Gastroesophageal sphincter (tissue), 4 donors: ENCODE measurements around the gene GAPDH. TPM values are rescaled to one million over a fixed set of nuclear protein-coding genes. Genes with fewer than 3 reads are reported as not detected.

Experiments
- ATAC-seq: fragments of 150-250 bp; one replicate; pipeline ENCODE4 v1.9.1; 2016; ENCODE audit warnings: mild to moderate bottlenecking, moderate library complexity
- H3K27ac ChIP-seq, 4 donors: fragments of 200-600 bp; sonication (generic) in 3 of 4; 1 replicate in 3 of 4; 2 replicates in 1 of 4; pipeline ENCODE4 v1.5.1; 2016 to 2019
- H3K27me3 ChIP-seq: fragments of 200-600 bp; sonication (generic); one replicate; pipeline ENCODE4 v1.5.1; 2019
- H3K36me3 ChIP-seq, 2 donors: fragments of 200-600 bp; sonication (generic); one replicate each; pipeline ENCODE4 v1.5.1; 2019; ENCODE audit warnings: control low read depth in 1 of 2
- H3K4me1 ChIP-seq, 3 donors: fragments of 200-600 bp; sonication (generic); 1 replicate in 2 of 3; 2 replicates in 1 of 3; pipeline ENCODE4 v1.5.1; 2016 to 2019; ENCODE audit warnings: control low read depth in 2 of 3
- H3K4me3 ChIP-seq, 2 donors: fragments of 200-600 bp; sonication (generic); one replicate each; pipeline ENCODE4 v1.5.1; 2019; ENCODE audit warnings: mild to moderate bottlenecking in 1 of 2, moderate library complexity in 1 of 2
- H3K9me3 ChIP-seq, 3 donors: fragments of 200-600 bp; sonication (generic); one replicate each; pipeline ENCODE4 v1.5.1; 2017 to 2019; ENCODE audit warnings: control low read depth in 2 of 3
- EP300 ChIP-seq: sonication (generic); formaldehyde crosslinking; IDR thresholded peaks from one replicate; pipeline ENCODE4 v1.6.1; 2017; ENCODE audit warnings: antibody characterized with exemption, mild to moderate bottlenecking
- POLR2A ChIP-seq, 2 donors: fragments of 450-650 bp; IDR thresholded peaks; one replicate each; pipeline ENCODE4 v1.6.1; 2017; ENCODE audit warnings: antibody characterized with exemption in 2 of 2, mild to moderate bottlenecking in 2 of 2, moderate library complexity in 1 of 2
- POLR2AphosphoS5 ChIP-seq: sonication (generic); formaldehyde crosslinking; IDR thresholded peaks from one replicate; pipeline ENCODE4 v1.6.1; 2017; ENCODE audit warnings: antibody characterized with exemption
- WGBS, 2 donors: methylation state at CpG; one replicate each; pipeline ENCODE4 v1.1.5; 2018; ENCODE audit warnings: low coverage in 1 of 2; 5-methylcytosine and 5-hydroxymethylcytosine counted together
- total RNA-seq, 4 donors: library from RNA; depleted of rRNA; stranded (reverse); fragments of >200 nt; gene quantifications; one replicate each; pipeline ENCODE4 v1.1.0, GENCODE V29; 2016
- TF ChIP-seq, protein P1 (sequence below), 4 experiments: fragments of 200-600 bp in 2 of 4; fragments of 450-650 bp in 2 of 4; sonication (generic) in 1 of 4; IDR thresholded peaks; one replicate each; pipeline ENCODE4 v1.5.1; 2017 to 2019; ENCODE audit warnings: antibody characterized with exemption in 4 of 4, mild to moderate bottlenecking in 2 of 4, moderate library complexity in 2 of 4

GAPDH gene
- total RNA-seq, 4 donors from 2014 or later, result 1,868 to 3,239 (median 2,463) TPM

DNA sequence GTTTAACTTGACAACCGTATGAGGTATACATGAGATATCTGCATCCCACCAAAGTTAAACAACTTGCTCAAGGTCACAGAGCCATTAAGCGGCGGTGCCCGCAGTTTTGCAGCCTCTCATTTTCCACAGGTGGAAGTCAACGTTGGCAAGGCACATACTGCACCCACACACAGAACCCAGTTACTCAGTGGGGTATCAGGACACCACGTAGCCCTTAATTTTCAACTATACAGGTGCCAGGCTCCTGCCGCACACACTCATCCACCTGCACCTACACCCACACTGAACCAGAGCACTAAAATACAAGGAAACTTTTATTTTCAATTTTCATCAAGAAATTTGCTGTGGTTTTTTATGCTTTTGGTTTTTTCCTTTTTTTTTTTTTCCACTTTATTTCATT is 35.5 kb downstream of the GAPDH start:
- Histone ChIP-seq H3K27ac (peak overlapping the region in 2 of 4 donors; percentile 91 to 95), H3K9me3 (no peaks in the 10 kb centered on the region), H3K4me1 (peaks cover 0 to 29% (median 0%) of the 10 kb centered on the region in 3 donors), H3K4me3 (no peak overlapping the region), H3K27me3 (no peaks in the 10 kb centered on the region), H3K36me3 (peaks cover 0 to 76% of the 10 kb centered on the region in 2 donors)
- TF ChIP-seq, protein P1, sequence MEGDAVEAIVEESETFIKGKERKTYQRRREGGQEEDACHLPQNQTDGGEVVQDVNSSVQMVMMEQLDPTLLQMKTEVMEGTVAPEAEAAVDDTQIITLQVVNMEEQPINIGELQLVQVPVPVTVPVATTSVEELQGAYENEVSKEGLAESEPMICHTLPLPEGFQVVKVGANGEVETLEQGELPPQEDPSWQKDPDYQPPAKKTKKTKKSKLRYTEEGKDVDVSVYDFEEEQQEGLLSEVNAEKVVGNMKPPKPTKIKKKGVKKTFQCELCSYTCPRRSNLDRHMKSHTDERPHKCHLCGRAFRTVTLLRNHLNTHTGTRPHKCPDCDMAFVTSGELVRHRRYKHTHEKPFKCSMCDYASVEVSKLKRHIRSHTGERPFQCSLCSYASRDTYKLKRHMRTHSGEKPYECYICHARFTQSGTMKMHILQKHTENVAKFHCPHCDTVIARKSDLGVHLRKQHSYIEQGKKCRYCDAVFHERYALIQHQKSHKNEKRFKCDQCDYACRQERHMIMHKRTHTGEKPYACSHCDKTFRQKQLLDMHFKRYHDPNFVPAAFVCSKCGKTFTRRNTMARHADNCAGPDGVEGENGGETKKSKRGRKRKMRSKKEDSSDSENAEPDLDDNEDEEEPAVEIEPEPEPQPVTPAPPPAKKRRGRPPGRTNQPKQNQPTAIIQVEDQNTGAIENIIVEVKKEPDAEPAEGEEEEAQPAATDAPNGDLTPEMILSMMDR (IDR thresholded peaks at IDR 0.05), result no peak
- TF ChIP-seq POLR2AphosphoS5 (no peak), POLR2A (IDR thresholded peaks at IDR 0.05) (no peak), EP300 (no peak)
- 67 to 77% methylated on average over 3 to 6 of the region's 7 CpGs for WGBS, 2 donors
- ATAC-seq, result no peak

- H3K27ac ChIP-seq, result no peak overlapping the region
Measured at GRCh38 chr12:6570264-6570887, 36.1 kb downstream of the GAPDH start.

DNA sequence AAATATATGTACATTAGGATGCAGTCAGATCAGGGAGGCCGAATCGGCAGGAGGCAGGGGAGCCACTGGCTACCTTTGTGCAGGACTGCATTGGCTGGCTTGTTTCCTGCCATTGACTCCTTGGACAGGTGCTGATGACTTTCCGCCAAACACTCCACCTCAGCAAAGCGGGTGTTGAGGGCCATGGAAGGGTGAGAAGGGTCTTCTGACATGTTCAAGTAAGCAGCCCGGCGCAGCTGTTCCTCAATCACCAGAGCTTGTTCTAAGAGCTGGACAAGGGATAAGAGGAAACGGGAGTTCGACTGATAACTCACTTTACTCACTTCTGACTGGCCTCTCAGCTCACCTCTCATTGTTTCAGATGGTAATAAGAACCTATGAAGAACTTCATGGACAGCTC is 38.7 kb downstream of the GAPDH start:
- no peak for ATAC-seq
- Histone ChIP-seq H3K9me3 (no peaks in the 10 kb centered on the region), H3K36me3 (peaks cover 3 to 89% of the 10 kb centered on the region in 2 donors), H3K27ac (no peak overlapping the region), H3K4me3 (no peak overlapping the region), H3K4me1 (peaks cover 0 to 12% (median 0%) of the 10 kb centered on the region in 3 donors), H3K27me3 (no peaks in the 10 kb centered on the region)
- WGBS, 2 donors, result 50 to 66% methylated on average over 2 to 6 of the region's 8 CpGs
- TF ChIP-seq, protein P1 (IDR thresholded peaks at IDR 0.05), result no peak
- TF ChIP-seq EP300 (no peak), POLR2AphosphoS5 (no peak), POLR2A (IDR thresholded peaks at IDR 0.05) (no peak)

More at GRCh38 chr12:6570264-6570887, 36.1 kb downstream of the GAPDH start:
- no peaks in the 10 kb centered on the region for H3K9me3 ChIP-seq
- no peak overlapping the region for H3K4me3 ChIP-seq
- peaks cover 0 to 29% (median 0%) of the 10 kb centered on the region in 3 donors for H3K4me1 ChIP-seq
- ATAC-seq, result no peak
- H3K27me3 ChIP-seq, result no peaks in the 10 kb centered on the region
- H3K36me3 ChIP-seq, result peaks cover 0 to 76% of the 10 kb centered on the region in 2 donors
- whole genome bisulfite sequencing, 2 donors, result 68 to 80% methylated on average over 1 to 2 of the region's 7 CpGs
- TF ChIP-seq, protein P1 (IDR thresholded peaks at IDR 0.05), result peak in 1 of 4 experiments; percentile 41
- no peak for TF ChIP-seq EP300

- peaks cover 3 to 100% of the 10 kb centered on the region in 2 donors for H3K36me3 ChIP-seq
- WGBS, 2 donors, result 67 to 72% methylated on average over 3 of the region's 4 CpGs
Measured at GRCh38 chr12:6574576-6575295, 40.4 kb downstream of the GAPDH start.

More at GRCh38 chr12:6574576-6575295, 40.4 kb downstream of the GAPDH start:
- Histone ChIP-seq H3K4me1 (no peaks in the 10 kb centered on the region), H3K4me3 (no peak overlapping the region), H3K27me3 (no peaks in the 10 kb centered on the region), H3K9me3 (no peaks in the 10 kb centered on the region), H3K27ac (no peak overlapping the region)
- no peak for ATAC-seq
- TF ChIP-seq EP300 (no peak), POLR2A (IDR thresholded peaks at IDR 0.05) (no peak), POLR2AphosphoS5 (no peak)
- TF ChIP-seq, protein P1 (IDR thresholded peaks at IDR 0.05), result no peak
